HG02642 (cell line): ENCODE results near the gene DOC2B.

Source experiments
- ATAC-seq: cut with Tn5 transposase; IDR thresholded peaks from one replicate; pipeline ENCODE4 v1.9.1; 2021; ENCODE audit warnings: mild to moderate bottlenecking; ENCODE audit not compliant: unreplicated experiment, poor library complexity

DOC2B gene

DNA sequence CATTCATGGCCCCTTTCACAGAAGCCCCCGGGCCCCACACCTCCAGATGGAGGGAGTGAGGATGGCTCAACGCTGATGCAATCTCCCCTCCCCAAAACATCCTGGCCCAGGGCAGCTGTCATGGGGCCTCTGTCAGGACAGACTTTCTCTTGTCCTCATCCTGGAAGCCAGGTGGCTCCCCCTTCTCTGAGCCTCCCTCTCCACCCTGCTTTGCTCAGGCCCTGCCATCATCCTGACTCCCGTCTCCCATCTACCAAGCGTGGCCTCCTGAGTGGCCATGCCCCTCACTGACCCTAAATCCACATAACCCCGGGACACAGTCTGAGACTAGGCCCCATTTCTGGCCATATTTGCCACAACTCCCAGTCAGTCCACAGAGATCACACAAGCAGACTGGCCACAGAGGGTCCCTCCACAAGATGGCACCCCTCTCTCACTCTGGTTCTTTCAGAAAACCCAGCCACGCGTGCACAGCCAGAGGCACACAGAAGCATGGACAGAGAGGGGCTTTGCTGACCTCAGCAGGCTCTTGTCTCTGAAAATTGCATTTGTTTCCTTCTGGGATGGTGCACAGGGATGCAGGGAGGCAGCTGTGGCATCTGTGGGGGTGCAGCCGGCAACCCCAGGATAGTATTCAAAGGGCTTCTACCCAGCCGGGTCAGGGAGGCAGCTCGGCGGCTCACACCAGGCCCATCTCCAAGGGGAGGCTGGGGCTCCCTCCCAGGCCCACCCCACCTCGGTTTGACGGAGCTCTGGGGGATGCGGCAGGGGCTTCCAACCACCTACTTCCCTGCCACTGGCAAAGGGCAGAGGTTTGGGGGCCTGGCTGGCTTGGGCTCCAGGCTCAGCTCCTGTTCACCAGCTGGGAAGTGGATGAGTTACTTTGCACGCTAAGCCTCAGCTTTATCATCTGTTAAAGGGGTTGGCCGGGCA is 16.9 kb downstream of the DOC2B start:
- no peak for ATAC-seq

- ATAC-seq, result no peak
Measured at GRCh38 chr17:163514-164098, 17.8 kb downstream of the DOC2B start.

GRCh38 chr17:162689-163088 is 18.8 kb downstream of the DOC2B start:
- no peak for ATAC-seq

GRCh38 chr17:161481-161880 is 20.0 kb downstream of the DOC2B start:
- ATAC-seq, result no peak

GRCh38 chr17:160336-160735 is 21.1 kb downstream of the DOC2B start:
- ATAC-seq, result no peak

DNA sequence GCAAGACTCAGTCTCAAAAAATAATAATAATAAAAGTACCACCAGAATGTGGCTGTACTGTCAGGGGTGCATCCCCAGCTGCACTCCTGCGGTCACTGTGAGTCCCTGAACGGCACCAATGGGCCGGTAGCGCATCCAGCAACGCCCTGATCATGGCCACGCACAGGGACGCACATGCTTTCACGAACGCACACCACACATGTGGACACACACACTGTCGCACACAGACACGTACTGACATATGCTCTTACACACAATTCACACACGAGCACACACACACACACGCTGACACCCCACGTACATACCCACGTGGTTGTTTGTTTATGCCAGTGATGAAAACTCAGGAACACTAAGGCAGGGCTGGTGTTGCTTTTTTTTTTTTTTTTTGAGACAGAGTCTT is 21.8 kb downstream of the DOC2B start:
- ATAC-seq, result no peak

DNA sequence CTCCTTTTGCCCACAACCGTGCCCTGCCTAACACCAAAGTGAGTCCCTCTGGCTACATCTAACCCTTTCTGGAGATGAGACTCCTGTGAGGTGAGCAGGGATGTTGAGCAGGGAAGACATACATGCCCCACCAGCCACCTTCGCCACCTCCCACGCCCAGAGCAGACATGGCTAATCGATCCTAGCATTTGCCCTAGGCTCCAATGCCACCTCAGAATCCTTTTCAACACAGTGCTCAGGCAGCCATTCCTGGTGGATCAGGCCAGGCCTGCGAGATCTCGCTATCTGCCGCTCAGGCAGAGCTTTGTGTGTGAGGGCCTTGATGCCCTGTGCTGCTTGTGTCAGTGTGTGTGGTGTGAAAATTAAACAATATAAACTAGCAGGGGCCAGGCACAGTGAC is 23.1 kb downstream of the DOC2B start:
- no peak for ATAC-seq

DNA sequence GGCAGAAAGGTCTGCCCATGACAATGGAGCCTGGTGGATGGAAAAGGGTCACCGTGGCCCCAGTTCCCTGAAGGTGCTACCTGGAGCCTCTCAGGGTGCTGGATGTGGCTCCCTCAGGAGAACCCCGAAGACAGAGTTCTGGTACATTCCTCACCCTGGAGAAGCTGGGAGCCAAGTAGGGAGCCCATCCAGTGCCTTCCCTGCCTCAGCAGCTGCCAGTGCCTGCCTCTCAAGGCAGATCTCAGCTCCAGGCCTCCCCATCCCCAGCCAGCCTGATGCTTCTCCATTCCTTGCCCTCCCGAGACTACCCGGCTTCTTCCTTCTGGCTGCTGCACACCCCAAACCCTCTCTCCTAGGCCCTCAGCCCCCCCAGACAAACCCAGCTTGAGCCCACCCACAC is 23.5 kb downstream of the DOC2B start:
- ATAC-seq, result no peak

DNA sequence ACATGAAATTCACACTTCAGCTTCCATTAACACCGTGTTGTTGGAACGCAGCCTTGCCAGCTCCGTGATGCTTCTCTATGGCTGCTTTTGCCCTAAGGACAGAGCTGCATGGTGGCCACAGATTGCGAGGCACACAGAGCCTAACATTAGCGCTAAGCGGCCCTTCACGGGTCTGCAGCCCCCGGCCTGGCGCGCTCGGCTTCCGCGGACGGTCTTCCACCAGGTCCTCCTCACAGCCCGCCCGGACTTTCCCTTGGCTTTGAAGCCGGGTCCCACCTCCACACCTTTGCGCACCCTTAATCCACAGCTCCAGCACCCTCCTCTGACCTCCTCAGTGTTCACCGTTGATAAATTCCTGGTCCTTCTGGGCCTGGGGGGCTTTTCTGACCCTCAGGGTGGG is 24.5 kb downstream of the DOC2B start:
- ATAC-seq, result no peak

DNA sequence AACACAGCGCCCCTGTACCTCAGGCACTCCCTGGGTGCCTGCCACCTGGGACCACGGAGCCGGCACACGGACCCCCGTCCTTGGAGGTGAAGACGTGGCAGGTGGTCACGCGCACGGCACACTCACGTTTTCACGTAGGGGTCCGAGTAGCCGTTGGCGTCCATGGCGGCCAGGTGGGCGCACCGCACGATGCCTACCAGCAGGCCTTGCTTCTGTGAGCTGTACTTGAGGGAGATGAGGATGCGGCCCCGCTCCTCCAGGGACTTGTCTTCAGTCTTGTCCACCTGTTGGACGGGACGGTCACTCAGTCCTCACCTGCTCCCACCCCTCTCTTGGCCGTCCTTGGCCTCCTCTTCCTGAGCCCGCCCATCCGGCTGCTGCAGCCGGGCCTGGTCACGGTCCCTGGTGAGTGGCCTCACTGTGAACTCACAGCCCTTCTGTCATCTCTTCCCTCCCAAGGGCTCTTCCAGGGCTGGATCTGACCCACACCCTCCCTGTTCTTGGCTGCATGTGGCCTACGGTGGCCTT is 25.3 kb downstream of the DOC2B start:
- no peak for ATAC-seq

- no peak for ATAC-seq
Measured at GRCh38 chr17:155576-155975, 25.9 kb downstream of the DOC2B start.

DNA sequence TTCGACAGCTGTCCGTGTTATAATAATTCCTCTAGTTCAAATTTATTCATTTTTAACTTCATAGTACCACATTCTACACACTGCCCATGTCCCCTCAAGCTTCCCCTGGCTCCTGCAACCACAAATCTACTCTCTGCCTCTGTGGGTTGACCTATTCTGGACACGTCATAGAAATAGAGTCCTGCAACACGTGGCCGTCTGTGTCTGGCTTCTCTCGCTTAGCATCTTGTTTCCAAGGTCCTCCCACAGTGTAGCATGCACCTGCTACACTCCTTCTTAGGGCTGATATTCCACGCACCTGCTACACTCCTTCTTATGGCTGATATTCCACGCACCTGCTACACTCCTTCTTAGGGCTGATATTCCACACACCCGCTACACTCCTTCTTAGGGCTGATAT is 27.6 kb downstream of the DOC2B start:
- no peak for ATAC-seq

GRCh38 chr17:152860-153420 is 28.5 kb downstream of the DOC2B start:
- ATAC-seq, result no peak

GRCh38 chr17:151886-152859 is 29.3 kb downstream of the DOC2B start:
- ATAC-seq, result no peak

GRCh38 chr17:151004-151403 is 30.4 kb downstream of the DOC2B start:
- no peak for ATAC-seq

DNA sequence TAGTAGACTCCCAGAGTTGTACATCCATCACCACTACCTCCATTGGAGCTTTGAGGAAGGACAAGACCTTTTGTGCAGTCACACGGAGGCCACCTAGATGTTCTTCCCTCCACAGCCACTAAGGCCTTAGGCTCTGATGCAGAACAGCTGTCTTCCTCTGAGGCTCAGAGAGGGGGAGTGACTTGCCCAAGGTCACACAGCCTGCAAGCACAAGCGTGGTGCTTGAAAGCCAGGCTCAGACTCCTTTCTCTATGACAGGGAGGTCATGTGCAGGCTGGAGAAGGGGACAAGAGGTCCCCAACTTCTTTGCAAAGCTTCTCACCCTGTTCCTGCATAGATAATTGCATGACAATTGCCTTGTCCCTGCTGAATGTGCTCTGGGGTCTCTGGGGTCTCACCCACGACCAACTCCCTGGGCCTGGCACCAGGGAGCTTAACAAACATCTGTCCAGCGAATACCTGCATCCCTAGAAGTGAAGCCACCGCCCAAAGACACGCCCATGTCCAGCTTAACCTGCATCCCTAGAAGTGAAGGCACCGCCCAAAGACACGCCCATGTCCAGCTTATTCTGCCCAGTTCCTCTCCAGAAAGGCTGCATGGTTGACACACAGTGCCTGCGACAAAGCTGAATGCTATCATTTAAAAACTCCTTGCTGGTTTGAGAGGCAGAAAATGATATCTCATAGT is 31.4 kb downstream of the DOC2B start:
- ATAC-seq, result no peak

GRCh38 chr17:149231-149630 is 32.2 kb downstream of the DOC2B start:
- ATAC-seq, result no peak

DNA sequence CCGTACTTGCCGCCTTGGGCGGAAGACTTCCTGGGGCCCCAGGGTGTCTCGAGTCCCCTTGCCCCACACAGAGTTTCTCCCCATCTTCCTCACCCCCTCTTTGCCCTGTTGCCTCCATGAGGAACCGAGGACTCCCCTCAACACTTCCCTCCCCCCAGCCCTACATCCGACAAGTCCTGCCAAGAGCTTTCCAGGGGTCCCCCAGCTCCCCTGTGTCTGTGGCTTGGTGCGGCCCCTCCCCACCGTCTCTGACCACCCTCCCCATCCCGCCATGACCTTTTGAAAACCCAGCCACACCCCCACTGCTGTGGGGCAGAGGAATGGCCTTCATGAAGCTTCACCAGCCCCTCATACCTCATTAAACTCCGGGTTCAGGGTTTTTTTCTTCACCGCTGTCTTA is 32.7 kb downstream of the DOC2B start:
- no peak for ATAC-seq
